Astrocyte (in vitro differentiated cells and primary cell): ENCODE data around the gene ARMC7.

Experiments
- EZH2 ChIP-seq: IDR thresholded peaks from 2 replicates; pipeline ENCODE4 v1.6.1; 2012; ENCODE audit warnings: mild to moderate bottlenecking, low read length, inconsistent platforms; ENCODE audit not compliant: insufficient read depth
- TF ChIP-seq, protein P1 (sequence below): IDR thresholded peaks from 2 replicates; pipeline ENCODE4 v1.5.1; 2011; ENCODE audit warnings: low read depth, mild to moderate bottlenecking, inconsistent platforms, low read length, moderate library complexity; ENCODE audit not compliant: insufficient read depth

DNA sequence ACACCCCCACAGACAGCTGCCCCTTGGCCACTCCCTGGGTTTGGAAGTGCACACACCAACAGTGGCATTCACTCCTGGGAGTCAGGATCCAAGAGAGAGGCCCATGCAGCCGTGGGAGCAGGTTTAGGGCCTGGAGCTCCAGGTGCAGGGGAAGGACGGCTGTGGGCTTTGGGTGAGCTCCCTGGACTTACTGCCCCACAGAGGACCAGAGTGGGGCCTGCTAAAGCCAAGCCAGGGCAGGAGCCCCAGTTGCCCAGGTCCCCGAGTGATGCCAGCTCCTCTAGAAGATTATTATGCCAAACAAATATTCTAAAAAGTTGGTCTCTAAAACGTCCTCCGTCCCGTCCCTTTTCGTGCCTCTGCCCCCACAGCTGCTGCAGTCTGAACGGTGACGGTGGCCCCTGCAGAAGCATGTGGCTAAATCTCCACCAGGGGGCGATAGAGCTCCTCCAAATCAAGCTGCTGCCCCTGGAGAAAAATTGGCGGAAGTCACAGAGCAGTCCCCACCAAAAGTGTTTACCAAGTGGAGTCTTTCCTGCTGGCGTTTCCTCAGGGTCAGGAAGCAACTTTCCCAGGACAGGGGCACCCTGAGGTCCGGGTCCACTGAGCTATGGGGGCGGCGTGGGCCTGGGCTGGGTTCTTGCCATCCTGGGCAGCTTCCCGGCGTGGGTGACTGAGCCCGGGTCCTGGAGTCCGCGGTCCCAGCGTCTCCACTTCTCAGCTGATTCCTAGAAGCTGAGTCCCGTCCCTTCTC is 4.2 kb downstream of the ARMC7 start:
- TF ChIP-seq EZH2, result no peak
- TF ChIP-seq, protein P1, sequence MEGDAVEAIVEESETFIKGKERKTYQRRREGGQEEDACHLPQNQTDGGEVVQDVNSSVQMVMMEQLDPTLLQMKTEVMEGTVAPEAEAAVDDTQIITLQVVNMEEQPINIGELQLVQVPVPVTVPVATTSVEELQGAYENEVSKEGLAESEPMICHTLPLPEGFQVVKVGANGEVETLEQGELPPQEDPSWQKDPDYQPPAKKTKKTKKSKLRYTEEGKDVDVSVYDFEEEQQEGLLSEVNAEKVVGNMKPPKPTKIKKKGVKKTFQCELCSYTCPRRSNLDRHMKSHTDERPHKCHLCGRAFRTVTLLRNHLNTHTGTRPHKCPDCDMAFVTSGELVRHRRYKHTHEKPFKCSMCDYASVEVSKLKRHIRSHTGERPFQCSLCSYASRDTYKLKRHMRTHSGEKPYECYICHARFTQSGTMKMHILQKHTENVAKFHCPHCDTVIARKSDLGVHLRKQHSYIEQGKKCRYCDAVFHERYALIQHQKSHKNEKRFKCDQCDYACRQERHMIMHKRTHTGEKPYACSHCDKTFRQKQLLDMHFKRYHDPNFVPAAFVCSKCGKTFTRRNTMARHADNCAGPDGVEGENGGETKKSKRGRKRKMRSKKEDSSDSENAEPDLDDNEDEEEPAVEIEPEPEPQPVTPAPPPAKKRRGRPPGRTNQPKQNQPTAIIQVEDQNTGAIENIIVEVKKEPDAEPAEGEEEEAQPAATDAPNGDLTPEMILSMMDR, result peak; percentile 85
